Activated naive CD4-positive, alpha-beta T cell treated with anti-CD3 and anti-CD28 coated beads, Interleukin-2, amount 50 U/mL, for 16 hours (primary cell): ENCODE measurements around the gene CDK6.
"Not testable (repeated sequence)": the region's sequence is repeated elsewhere in the genome, so short reads cannot be mapped to it uniquely, and the experiment has no call there.

ENCODE experiments used
- DNase-seq: peaks from one replicate; pipeline ENCODE4 v3.0.0-alpha.2; 2020

Gene CDK6

DNA sequence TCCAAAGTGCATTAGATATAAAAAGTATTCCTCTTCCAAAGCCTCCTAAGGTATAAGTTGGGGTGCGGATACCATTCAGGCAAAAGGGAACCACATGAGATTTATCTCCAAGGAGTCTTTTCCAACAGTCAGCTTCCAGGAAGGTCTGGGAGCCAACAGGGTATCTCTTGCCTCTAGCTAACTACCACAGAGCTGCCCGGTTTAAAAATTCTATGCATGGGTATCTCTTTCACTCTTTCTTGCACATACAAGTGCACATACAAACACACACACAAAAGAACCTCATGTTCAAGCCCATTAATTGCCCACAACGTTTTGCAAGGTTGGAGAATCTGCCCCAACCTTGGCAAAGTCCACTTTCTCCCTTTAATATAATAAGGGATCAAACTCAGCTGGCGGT lies 80.7 kb downstream of the CDK6 start:
- no peak for DNase-seq

DNA sequence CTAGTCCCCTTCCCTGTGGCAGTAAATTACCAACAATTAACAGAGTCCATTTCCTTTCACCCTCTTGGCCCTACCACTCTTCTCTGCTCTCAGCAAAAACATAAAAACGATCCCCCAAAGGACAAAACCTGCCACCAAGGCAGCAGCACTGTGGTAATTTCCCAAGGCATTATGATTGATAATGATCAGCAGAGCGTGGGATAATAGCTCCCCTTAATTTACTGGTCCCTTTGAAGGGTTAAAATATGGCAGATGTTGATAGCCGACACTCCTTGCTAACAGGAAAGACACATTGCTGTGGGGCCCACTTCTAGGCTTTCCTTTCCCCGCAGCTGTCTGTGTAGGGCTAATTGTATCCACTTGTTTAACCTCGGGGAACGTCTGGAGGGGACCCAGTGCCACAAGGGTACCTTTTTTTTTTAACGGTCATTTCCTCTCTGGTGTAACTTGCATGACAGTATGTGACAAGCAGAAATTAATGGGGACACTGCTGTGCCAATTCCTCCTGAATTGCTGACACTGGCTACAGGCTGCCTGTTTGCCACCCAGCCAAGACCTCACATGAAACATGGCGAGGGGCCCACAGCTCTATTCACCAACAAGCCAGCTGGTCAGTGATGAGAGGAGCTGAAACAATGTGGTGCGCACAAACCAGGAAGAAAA lies 81.3 kb downstream of the CDK6 start:
- no peak for DNase-seq

DNA sequence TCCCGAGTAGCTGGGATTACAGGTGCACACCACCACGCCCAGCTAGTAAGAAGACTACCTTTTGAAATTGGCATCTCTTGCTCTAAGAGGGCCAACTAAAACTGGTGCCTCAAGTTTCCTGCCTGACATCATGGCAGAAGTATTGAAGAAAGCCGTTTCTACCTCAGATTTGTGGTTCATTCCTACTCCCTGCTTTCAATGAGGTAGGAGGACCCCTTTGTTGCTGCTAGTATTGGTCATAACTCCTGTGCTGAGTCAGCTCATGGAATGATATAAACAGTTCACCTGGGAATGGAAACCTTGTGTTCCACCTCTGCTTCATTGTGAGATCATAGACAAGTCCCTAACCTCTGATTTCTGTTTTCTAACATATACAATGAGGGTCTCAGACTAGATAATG lies 82.8 kb downstream of the CDK6 start:
- DNase-seq, result no peak

DNA sequence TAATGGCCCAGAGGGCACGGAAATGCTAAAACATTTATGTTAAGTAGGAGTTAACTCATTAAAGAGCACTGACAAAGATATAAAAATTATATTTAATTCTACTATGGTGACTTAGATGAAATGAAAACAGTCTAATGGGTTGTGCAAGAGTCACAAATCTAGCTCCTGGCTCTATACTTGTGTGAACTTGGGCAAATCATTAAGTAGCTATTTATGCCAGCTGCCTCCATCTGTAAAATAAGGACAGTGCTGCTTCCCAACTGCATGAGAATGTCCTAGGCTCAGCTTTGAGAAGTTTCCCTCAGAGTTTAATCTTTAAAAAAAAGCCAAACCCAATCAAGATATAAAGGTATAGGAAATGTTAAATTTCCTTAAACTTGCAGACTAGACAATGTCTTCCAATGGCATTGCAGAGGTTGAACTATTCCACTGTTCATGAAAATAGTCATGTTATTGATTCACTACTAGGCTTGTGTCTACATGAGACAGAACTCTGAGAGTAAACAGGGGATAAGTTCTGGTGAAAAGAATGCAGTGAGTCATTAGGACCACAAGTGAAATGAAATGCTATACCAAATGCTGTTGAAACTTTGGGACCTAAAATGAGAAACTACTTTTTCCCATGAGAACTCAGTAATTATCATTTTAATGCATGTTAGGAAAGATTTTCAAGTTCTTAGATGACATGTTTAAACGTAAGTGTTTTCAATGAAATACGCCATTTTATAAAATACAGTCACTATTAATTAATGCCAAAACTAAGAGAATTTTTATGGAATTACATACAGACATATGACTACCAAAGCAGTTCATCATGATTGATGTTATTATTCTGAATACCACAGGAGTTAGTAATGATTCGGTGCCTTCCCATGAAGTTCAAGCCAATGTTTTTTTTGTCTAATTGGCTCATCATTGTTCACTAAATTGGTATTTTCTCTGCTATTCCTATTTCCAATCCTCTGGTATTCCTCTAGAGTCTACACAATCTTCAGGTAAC lies 84.2 kb downstream of the CDK6 start:
- no peak for DNase-seq

DNA sequence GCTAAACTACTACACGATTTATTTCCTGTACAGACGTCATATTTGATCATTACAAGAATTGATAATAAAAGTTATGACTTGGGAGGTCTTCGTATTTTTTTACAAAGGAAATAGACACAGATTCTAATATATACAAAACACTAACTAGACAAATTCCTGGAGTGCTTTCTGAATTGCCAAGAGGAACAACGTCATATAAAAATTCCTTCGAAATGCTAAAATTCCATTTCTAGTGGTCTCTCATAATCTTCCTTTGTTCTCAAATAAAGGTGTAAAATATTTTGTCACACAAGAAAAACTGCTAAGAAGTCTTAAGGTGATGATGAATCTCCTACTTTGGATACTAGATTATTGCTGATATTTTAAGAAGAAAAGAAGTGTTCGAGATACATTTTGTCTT lies 85.4 kb downstream of the CDK6 start:
- no peak for DNase-seq

DNA sequence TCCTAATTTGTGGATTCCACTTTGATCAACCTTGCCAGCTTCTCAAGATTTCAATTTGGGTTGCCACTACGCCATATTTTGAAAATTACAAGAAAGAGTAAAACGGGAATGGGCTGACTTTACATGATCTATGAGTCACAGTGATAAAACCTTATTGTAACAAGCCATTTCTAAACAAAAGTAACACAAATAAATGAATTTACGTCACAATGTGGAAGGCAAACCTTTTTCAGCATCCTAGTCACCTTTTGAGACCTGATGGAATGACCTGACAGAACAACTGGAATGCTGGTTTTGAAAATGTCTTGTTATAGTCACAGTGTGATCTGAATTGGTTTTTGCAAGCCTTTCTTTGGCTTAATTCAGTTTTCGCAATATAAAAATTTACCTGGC lies 85.9 kb downstream of the CDK6 start:
- no peak for DNase-seq

DNA sequence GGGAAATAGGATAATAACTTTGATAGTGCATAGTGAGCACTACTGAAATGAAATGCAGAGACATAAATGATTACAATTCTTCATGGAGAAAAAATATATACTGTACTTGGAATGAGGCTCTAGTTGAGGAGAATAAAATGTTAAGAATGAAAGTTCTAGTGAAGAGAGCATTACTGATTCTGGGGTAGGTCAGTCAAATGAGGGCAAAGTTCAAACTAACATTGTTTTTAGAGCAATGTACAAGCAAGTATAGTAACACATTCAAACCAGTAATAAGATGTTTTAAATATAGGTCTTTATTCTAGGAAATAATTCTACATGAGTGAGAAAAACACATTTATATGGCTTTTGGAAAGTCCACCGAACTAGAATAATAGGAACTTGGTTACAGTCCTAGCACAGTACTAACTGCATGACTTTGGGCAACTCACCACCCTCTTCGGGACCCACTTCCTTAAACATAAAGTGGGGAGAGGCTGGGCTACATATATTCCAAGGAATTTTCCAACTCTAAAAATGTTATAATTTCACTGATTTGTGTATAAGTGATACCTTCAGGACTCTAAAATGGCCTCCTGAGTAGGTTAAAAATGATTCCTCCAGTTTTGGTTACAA lies 86.4 kb downstream of the CDK6 start:
- DNase-seq, result no peak

DNA sequence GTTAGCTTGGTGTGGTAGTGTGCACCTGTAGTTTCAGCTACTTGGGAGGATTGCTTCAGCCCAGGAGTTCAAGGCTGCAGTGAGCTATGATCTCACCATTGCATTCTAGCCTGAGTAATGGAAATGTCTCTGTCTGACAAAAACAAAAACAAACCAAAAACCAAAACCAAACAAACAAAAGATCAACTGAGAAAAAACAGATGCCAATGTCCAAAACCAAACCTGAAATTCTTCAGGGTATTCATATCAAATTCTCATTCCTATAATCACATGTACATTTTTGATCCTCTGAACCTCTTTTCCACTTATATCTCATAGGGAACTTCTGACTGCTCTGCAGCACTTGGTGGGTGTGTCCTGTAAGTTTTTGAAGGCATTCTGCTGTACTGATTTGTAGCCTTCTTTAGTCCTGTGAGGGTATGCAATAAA lies 87.0 kb downstream of the CDK6 start:
- no peak for DNase-seq

DNA sequence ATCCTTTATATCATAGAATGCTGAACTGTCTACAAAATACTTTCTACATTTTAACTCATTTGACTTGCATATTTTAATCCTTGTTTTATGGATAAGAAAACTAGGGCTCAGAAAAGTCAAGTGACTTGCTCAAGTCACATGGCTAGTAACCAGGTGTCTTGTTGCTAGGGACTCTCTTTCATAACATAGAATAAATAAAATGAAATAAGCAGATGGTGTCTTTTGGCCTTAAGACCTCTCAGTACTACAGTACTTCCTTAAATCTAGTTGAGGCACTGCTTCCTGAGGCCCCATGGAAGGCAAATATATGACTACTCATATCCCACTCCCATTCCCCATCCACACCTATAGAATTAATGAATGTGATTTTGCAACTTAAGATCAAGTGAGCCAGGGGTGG lies 87.9 kb downstream of the CDK6 start:
- DNase-seq, result no peak

DNA sequence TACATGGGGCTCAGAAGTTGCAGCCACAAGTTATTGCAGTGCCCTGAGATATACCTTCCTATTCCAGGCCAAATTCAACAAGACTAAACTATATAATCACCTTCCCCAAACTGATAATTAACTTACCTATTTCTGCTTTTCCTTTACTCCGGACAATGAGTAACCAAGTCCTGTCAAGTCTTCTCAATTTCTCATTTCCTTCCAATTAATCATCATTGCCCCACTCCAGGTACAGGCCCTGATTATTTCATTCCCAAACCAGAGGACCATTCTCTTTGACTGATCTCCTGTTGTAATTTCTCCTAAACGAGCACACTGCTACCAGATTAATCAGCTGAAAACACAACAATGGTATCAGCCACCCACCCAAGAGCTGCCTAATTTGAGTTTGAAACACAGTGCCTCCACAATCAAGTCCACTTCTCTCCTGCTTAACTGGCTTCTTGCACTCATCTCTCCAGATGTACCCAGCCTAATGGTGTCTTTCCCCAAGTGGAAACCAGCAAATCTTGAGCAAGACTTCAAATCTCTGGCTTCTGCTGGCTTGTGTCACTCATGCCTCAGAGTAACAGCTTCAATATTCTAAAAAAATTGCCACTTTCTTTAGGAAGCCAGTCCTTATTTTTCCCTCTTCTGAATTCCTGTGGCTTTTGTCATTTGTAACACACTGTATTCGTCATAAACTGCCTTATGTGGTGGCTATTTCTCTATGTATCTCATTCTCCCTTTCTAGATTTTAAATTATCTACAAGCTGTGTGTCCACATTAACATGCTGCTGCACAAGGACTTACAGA lies 89.1 kb downstream of the CDK6 start:
- DNase-seq, result no peak

DNA sequence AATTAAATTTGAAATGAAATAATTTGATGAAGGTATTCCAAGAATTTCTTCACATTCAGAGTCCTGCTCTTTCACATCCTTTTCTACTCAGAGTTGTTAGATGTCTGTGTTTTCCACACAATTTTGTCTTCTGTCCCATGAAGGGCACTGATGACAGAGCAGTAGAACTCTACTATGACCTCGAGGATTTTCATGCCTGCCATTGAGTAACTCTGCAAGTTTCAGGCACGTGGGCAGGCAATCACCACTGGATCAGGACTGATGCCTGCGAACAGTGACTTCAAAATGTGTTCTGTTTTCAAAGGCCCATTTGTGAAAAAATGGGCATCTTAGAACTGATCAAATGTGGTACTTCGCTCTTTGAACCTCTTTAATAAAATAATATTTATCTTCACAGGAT lies 91.1 kb downstream of the CDK6 start:
- no peak for DNase-seq

DNA sequence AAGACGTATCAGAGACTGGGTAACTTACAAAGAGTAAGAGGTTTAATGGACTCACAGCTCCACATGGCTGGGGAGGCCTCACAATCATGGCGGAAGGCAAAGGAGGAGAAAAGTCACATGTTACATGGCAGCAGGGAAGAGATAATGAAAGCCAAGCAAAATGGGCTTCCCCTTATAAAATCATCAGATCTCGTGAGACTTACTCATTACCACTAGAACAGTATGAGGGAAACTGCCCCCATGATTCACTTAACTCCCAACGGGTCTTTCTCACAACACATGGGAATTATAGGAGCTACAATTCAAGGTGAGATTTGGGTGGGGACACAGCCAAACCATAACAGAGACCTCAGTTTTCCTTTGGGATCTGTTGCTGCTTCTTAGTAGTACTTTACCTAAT lies 92.2 kb downstream of the CDK6 start:
- DNase-seq, result not testable (repeated sequence)

DNA sequence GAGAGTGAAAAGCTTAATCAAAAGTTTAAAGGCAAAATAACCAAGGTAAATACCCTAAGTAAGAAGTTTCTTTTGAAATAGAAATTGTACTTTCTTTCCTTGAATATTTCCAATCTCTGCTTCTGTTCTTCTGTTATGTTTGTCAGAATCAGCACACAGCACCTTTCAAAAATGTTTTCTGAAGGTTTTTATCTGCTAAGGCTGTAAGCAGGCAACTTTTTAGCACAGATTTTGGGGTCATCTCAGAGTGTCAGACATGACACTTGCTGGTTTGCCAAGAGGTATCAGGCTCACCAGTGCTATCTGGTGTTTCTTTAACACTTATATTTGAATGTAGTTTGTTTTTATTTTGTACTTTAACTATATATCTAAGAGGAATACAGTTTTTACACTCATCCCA lies 94.2 kb downstream of the CDK6 start:
- no peak for DNase-seq

DNA sequence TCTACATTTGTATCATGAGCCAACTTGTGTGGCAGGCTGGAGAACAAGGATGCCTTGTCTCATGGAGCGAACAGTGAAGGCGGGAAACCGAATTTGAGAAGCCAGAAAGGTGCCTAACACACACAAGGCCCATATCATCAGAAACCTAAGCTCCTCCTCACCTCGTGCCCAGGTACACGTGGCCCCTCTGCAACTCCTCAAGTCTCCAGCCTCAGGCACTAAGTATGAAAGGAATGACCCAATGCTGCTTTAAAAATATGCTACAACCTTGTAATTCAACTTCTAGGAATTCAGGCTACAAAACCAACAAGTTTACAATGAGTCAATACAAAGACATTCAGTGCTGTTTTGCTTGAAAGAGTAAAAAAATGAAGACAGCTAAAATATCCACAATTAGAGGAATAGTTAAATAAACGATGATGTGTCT lies 95.7 kb downstream of the CDK6 start:
- DNase-seq, result no peak

DNA sequence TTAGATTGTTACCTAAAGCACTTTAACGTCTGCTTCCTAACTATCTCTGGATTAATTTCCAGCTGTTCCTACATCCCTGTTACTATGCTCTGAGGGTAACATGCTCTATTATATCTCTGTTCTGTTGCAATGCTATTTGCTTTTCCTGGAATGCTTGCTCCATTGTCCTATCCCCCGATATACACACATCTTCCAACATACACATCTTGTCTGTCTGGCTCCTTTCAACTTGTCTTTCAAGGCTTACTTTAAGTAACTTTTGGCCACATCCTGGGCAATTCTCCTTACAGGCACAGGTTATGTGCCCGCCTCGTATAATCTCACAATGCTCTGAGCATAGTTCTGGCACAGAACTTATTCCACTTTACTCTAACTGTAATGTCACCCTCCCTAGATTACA lies 96.2 kb downstream of the CDK6 start:
- no peak for DNase-seq

DNA sequence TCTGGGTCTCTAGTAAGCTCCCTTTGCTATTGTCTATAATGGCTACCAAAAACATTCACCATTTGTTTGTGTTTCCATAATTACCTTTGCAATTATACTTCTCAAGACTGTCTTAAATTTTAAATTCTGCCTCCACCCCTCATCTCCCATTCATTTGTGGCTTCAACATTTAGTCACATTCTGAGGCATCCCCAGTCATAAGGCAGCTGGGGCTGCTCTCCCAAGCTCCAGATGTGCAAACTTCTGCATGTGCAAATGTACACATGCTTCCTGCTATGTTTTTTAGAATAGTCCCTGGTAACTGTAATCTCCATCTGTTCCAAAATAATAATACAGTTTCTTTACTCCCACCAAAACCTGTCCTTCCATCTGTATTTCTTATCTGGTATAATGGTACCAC lies 97.3 kb downstream of the CDK6 start:
- no peak for DNase-seq

DNA sequence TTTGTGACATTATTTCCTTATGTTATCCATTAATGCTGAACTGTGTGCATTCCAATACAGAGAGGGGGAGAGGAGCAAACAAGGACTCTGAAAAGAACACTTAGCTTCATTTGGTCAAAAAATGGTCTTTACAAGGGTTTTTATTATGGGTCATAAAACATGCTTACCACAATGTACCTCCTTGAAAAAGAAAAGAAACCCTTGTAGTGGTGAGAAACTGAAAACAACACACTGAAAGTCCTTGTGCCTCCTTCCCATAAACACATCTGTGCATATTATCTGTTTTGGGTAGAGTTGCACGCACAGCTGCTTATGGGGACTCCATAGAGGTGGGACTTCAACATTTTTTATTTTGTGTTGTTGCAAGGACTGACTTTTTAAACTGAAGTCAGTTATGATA lies 98.7 kb downstream of the CDK6 start:
- no peak for DNase-seq

DNA sequence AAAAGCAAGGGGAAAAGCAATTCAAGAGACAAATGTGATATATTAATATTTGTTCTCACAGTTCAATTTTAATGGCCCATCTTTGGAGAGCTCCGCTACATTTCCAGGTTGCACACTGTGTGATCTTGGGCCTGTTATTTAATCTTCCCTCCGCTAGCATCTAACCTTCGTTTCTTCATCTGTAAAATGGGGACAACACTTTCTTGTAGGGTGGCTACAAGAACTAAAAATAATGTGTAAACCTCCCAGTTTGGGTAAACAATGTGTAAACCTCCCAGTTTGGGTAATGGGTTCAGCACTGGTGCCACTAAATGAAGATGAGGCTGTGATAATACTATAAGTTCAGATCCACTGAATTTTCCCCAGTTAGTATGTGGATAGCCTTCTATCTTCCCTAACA lies 99.5 kb downstream of the CDK6 start:
- DNase-seq, result no peak

DNA sequence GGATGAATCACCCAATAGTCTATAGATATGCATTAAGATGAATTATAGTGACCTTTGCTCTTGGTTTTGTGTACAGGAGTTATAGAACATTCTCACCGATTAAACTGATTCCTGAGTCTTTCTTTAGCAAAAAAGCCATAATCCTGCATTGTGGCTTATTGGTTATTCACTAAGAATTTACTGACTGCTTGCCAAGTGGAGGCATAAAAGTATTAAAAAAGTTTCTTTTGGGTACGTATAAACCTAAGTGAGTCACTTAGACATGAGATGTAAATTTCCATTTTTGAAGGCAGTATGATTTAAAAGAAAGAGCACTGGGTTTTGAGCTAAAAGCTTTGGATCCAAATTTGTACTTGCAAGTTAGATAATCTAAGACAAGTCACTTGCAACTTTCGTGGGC lies 100.7 kb downstream of the CDK6 start:
- no peak for DNase-seq

DNA sequence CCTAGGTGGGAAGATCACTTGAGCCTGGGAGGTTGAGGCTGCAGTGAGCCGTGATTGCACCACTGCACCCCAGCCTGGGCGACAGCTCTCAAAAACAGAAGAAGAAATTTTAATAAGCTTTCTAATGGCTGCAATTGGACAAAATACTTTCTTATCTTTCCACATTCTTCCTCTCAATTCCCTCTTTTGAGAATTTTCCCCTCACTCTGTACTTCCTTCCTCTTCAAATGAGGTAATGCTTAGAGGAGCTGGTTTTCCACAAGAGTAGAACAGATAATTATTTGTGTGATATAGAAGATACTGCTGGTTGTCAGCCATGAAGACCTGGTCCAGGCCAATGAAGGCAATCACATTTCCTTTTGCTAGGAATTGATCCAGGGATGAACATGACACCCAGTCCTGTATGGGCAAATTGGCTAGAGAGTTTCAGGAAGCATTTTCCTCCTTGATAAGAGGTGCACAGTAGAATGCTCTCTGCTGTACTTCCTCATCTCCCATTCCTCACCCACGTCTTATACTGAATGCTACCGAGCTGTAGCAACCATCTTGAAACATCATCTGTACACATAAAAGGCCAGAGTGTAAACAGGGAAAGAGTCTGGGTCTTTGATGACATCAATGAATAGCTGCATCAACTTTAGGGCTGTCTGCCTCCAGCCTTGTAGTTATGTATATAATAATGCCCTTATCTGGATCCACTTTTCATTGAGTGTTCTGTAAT lies 103.9 kb downstream of the CDK6 start:
- no peak for DNase-seq

DNA sequence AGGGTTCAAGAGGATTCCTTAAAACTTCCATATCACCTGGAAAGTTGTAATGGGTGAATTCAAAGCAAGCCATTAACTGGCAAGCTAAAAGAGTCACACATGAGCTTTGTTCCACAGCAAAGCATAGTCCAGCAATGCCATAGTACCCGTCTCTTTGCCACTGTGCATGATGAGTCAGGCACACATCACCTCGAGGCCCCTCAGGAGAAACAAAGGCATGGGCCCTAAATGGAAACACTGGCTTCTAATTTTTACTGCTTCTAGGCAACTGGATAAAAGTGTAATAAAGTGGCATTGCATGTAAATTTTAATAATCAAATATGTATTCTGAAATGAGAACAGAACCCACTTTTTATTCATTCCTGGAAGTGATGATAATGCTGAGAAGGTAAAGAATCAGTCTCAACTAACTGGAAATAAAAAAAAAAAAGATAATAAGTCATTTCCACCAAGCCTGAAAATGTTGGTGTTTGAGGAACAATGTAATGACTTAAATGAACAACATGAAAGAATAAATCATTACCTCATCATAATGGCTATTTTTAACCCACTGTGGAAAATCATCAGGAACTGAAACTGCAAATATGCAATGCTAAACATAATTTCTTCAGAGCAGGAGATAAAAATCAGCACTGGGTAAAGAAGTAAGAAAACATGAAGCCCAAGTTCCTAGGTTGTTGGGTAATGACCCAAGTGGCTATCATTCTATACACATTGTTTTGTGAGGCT lies 104.9 kb downstream of the CDK6 start:
- DNase-seq, result peak; percentile 45

DNA sequence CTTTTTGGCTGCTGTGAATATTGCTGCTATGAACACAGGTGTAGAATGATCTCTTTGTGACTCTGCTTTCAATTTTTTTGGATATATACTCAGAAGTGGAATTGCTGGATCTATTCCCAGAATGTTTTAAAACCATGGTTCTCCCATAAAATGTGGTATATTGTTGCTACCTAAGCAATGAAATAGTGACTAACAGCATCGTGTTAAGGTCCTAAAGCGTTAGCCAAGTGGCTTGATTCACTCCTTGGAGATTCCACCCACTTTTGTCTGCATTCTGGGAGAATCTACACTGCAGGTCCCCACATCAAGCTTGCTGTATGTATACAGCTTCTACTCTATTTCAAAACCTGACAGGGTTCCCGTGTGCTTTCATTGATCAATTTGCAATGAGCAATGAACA lies 105.6 kb downstream of the CDK6 start:
- no peak for DNase-seq
